Parietal lobe (tissue), 1 donor: ENCODE results near the gene SV2B. TPM values are rescaled to one million over a fixed set of nuclear protein-coding genes. Genes with fewer than 3 reads are reported as not detected.

Experiments
- total RNA-seq: library from RNA; depleted of rRNA; stranded (reverse); fragments of >200 nt; gene quantifications from one replicate; pipeline ENCODE4 v1.2.3, GENCODE V29; 2014

The SV2B gene
- total RNA-seq = 34.7 TPM

DNA sequence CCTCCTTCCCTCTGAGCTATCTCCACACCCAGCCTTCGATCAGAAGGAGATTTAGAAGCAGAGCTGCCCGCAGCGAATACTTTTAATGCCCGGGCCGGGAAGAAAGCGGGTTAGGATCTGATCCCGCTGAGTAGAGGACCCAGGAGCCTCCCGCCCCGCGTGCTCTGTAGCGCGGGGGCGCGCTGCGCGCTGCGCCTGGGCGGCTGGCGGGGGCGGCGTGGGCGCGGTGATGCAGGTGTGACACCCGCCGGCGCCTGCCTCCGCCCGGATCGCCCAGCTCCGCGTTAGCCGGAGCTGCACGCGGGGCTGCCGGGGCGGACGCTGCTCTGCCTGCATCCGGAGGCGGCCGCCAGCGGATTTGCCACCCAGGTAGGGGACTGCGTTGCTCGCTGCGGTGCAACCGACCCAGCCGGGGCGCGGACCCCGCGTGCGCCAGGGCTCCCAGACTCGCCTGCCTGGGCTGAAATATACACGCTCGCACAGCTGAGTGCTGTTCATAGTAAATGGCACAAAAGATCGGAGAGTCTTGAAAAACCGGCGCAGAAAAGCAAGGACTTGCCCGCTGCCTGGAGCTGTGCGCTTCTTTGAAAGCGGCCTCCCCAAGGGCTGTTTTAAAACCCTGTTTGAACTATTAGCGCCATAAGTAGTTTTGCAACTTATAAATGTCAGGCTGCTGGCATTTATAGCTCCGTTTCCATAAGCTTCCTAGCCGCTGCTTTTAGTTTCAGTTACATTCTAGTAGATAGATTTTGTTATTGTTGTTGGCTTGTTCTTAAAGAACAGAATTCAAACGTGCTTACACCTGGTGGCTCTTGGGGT, at the start of gene SV2B:
Gene SV2B, plus strand, starts transcription at position 263 of the 819 bp plus-strand sequence. CDS start 126,007 bp downstream, outside the sequence.

Other genes with a start within 250 kb of the SV2B start
- 11.6 TPM for gene FURIN, start 231.7 kb upstream of the SV2B start, total RNA-seq
- 3.1 TPM for gene FES, start 215.8 kb upstream of the SV2B start, total RNA-seq
- gene MAN2A2, start 197.0 kb upstream of the SV2B start, total RNA-seq = 100 TPM
- 11.9 TPM for gene HDDC3, start 167.7 kb upstream of the SV2B start, total RNA-seq
- gene UNC45A, start 165.0 kb upstream of the SV2B start, total RNA-seq = 62.6 TPM
- gene RCCD1, start 145.4 kb upstream of the SV2B start, total RNA-seq = 27.9 TPM
- gene PRC1, start 105.7 kb upstream of the SV2B start, total RNA-seq = 29.1 TPM
- gene VPS33B, start 77.7 kb upstream of the SV2B start, total RNA-seq = 13.5 TPM